SIG-M5 treated with dmso at 0.1 percent for 504 hours (cell line): ENCODE measurements around the gene MGLL.
"Not testable (repeated sequence)": the region's sequence is repeated elsewhere in the genome, so short reads cannot be mapped to it uniquely, and the experiment has no call there.

Experiments used
- DNase-seq: peaks from one replicate; lab custom pipeline; 2025; ENCODE audit not compliant: unreplicated experiment; lab: John Stamatoyannopoulos, UW

The MGLL gene

DNA sequence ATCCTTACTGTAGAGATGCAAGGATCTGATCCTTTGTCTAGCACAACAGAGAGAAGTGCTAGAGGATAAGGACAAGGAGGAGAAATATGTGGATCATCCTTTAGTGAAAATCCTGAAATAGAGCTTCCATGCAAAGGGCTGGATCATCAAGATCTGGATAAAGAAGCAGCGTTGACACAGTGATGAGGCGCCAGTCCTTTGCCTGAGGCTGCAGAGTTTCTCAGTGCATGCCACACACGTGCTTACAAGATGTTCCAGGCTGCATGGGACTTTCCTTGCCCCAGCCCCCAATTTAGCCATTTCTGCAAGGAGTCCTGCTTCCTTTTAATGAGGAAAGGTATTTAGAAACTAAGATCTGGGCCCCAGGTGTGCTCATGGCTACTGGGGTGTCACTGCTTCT is 156.7 kb downstream of the MGLL start:
- no peak for DNase-seq

- DNase-seq, result no peak
These were observed 157.2 kb downstream of the MGLL start for GRCh38 chr3:127665165-127665564.

DNA sequence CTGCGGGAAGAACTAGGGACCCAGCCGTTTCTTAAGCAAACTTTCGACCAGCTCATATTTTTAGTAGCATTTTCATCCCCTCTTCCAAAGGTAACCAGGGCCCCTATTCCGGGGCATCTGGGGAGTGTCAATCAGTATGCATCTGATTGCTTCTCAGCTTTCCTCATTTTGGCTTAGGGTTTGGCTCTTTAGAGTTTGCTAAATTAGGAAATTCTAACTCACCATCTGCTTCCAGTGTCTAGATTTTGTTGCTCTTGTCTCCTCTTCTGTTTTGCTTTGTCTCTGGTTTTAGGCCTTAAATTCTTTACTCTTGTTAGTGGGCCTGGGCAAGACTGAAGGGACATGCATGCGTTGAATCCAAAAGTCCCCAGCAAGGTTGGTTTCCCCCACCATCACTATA is 159.2 kb downstream of the MGLL start:
- no peak for DNase-seq

- no peak for DNase-seq
These were observed 160.3 kb downstream of the MGLL start for GRCh38 chr3:127662001-127662469.

DNA sequence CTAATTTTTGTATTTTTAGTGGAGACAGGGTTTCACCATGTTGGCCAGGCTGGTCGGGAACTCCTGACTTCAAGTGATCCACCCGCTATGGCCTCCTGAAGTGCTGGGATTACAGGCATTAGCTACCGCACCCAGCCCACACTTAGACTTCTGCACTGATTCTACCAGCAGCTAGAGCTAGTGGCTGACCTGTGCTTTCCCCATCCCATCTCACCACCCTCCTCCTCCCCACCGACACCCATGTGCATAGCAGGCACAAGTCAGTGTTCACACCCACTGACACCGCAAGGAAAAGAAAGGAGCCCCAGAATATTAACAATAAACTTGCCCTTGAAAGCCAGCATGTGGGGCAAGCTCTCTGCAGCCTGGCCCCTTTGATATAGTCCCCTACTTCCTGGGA is 160.7 kb downstream of the MGLL start:
- DNase-seq, result no peak

DNA sequence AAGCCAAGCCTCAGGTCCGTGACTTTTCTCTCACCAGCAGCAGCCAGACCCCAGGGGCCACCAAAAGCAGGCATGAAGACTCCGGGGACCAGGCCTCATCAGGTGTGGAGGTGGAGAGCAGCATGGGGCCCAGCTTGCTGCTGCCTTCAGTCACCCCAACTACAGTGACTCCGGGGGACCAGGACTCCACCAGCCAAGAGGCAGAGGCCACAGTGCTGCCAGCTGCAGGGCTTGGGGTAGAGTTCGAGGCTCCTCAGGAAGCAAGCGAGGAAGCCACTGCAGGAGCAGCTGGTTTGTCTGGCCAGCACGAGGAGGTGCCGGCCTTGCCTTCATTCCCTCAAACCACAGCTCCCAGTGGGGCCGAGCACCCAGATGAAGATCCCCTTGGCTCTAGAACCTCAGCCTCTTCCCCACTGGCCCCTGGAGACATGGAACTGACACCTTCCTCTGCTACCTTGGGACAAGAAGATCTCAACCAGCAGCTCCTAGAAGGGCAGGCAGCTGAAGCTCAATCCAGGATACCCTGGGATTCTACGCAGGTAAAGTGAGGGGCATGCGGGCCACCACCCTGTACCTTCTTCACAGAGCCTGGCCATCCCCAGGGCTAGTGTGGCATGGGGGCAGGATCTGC is 161.6 kb downstream of the MGLL start:
- DNase-seq, result no peak

- DNase-seq, result no peak
These were observed 164.1 kb downstream of the MGLL start for GRCh38 chr3:127658234-127658633.

DNA sequence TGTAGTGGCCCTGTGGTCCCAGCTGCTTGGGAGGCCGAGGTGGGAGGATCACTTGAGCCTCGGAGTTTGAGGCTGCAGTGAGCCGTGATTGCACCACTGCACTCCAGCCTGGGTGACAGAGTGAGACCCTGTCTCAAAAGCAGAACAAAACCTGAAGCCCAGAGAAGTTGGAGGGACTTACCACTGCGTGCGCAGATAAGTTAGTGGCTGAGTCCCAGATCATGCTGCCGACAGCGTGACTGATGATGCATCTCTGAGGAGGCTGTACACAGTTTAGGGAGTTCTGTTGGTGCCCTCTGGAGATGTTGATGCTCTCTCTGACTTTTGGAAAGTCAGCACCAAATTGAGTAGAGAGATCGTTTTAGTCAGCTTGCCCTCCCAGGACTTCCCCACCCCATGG is 165.4 kb downstream of the MGLL start:
- DNase-seq, result no peak

DNA sequence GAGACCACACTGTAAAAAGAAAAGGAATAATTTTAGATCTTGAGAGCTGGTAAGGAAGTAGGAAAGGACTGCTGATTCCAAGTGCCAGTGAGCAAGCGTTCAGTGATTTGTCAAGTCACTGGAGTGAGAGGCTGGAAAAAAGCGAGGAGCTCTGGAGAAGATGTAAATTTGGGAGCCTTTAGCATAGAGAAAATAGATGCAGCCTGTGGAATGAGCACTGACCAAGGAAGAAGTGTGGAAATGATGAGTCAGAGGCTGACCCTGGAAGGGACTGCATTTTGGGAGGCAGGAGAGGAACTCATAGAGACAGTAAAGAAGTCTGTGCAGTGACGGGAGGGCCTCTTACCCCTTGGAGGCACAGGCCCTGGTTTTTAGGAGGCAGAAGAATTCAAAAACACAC is 166.7 kb downstream of the MGLL start:
- DNase-seq, result no peak

DNA sequence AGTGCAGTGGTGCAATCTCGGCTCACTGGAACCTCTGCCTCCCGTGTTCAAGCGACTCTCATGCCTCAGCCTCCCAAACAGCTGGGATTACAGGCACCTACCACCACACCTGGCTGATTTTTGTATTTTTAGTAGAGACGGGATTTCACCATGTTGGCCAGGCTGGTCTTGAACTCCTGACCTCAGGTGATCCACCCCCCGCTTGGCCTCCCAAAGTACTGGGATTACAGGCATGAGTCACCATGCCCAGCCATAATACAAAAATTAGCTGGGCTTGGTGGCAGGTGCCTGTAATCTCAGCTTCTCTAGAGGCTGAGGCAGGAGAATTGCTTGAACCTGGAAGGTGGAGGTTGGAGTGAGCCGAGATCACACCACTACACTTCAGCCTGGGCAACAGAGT is 167.3 kb downstream of the MGLL start:
- not testable (repeated sequence) for DNase-seq

GRCh38 chr3:127654374-127654773 is 167.9 kb downstream of the MGLL start:
- DNase-seq, result no peak

- peak; percentile 43 for DNase-seq
These were observed 169.9 kb downstream of the MGLL start for GRCh38 chr3:127652246-127652995.

DNA sequence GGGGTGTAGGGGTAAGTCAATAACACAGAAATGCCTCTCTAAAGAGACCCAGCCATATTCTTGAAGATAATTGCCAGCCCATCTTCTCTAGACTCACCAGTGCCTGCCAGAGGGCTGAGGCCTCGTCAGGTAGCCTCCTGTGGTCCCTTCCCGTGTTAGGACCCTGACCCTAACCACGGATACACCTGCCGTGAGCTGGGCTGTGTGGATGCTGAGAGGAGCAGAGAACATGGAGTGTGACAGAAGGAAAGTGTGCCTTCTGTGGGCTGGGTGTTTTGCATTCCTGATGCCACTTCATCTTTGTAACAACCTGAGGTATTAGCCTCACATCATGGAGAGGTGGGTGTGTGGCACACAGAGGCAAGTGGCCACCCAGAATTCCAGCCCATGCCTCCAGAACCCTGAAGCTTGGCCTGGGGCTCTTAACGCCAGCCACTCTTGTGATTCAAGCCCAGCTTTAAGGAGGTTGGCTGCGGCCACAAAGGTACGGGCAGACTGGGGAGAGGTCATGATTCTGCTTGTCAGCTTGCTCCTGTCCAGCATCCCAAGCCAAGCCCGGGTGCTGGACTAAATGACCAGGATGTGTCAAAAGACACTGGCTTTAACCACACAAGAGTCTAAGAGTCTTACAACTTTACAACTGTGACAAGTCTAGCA is 170.7 kb downstream of the MGLL start:
- DNase-seq, result no peak

GRCh38 chr3:127650236-127650635 is 172.1 kb downstream of the MGLL start:
- no peak for DNase-seq

GRCh38 chr3:127647845-127648204 is 174.5 kb downstream of the MGLL start:
- DNase-seq, result no peak

GRCh38 chr3:127647166-127647844 is 175.0 kb downstream of the MGLL start:
- DNase-seq, result no peak

GRCh38 chr3:127646501-127647046 is 175.7 kb downstream of the MGLL start:
- DNase-seq, result no peak

DNA sequence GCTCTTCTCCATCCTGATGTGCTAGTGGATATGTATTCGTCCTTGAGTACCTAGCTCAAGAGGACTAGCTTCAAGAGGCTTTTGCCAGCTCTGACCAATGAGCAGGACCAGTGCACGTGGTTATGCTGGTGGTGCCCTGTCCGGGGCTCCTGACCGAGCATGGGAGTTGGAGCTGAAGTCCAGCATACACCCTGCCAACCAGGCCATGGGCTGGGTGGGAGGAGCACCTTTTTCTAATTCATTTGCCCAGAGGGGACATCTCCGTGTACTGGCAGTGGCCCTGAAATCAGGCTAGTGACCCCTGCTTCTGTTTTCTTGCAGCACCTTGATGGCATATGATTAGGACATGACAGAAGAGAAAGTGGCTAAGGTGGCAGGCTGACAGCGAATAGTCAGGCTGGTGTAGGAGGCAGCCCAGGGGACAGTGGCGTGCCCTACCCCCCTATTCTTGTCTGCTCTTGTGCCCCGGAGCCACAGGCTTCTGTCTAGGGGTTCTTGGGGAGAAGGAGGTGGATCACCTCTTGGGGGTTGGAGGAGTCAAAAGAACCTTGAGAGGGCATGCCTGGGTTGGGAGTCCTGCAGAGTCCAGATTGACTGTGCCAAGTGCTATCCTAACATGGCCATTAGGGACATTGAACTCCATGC is 176.8 kb downstream of the MGLL start:
- DNase-seq, result no peak

DNA sequence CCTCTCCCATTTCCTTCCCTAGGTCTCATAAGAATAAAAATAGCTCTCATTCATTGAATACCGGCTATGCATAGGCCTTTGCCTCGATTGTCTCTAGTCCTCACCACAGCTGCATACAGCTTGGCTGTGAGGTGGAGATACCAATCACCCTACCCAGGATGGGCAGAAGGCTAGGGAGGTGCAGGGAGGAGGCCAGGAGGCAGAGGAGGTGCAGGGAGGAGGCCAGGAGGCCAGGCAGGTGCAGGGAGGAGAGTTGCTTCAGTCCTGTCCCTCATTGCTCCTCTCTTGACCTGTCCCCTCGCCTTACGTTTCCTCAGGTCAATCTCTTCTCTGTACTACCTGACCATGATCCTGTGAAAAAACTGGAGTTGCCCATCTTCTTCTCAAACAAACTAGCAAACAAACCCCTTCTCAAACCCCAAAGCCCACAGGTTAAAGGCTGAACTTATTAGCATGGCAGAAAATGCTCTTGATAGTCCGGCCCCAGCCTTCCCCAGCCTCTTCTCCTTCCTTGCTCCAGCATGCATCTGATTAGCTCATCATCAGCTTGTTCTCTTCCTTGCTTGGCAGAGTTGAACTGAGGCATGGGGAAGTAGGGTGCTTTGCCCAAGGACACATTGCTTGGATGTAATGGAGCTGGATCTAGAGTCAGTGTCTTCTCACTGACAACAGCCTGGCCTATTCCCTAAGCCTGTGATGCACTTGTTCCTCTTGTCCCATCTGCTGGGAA is 177.5 kb downstream of the MGLL start:
- DNase-seq, result no peak

DNA sequence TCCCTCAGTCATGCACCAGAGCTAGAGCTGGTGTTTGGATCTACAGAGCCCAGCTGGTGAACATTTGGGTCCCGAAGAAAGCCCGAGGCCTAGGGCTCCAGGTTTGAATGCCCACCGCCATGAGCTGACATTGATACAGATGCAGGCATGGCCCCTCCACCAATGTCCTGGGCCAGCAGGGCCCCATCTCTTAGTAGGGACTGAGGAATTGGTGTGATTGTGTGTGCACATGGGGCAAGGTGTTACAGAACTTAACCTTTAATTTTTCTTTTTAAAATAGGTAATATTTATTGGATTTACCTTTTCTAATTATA is 182.3 kb downstream of the MGLL start:
- DNase-seq, result no peak
